ENCODE data around the gene DAPK2.

- no peak for TF ChIP-seq POLR2AphosphoS5 (IDR thresholded peaks at IDR 0.05; ENCODE audit: low read depth, low read length)
- TF ChIP-seq NRF1 (IDR thresholded peaks at IDR 0.05; ENCODE audit: low read depth, low read length): no peak
- TF ChIP-seq, protein P1, sequence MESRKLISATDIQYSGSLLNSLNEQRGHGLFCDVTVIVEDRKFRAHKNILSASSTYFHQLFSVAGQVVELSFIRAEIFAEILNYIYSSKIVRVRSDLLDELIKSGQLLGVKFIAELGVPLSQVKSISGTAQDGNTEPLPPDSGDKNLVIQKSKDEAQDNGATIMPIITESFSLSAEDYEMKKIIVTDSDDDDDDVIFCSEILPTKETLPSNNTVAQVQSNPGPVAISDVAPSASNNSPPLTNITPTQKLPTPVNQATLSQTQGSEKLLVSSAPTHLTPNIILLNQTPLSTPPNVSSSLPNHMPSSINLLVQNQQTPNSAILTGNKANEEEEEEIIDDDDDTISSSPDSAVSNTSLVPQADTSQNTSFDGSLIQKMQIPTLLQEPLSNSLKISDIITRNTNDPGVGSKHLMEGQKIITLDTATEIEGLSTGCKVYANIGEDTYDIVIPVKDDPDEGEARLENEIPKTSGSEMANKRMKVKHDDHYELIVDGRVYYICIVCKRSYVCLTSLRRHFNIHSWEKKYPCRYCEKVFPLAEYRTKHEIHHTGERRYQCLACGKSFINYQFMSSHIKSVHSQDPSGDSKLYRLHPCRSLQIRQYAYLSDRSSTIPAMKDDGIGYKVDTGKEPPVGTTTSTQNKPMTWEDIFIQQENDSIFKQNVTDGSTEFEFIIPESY (IDR thresholded peaks at IDR 0.05; ENCODE audit: borderline replicate concordance, low read depth): no peak
- TF ChIP-seq CTCF (IDR thresholded peaks at IDR 0.05): no peak
These were observed 38.1 kb downstream of the DAPK2 start for GRCh38 chr15:64008177-64008576.

All from SK-N-SH (cell line).